Trophoblast cell (in vitro differentiated cells and primary cell): ENCODE data around the gene TFCP2L1.
A peak's percentile ranks its signal among the peaks of the same experiment; 100 is the strongest.

ENCODE experiments used
- DNase-seq, 2 donors: peaks; one replicate each; pipeline ENCODE4 v3.0.0-alpha.2; 2016
- H2AFZ ChIP-seq: 2 replicates; pipeline ENCODE4 v1.6.1; 2013; ENCODE audit warnings: low read length, moderate library complexity, mild to moderate bottlenecking; ENCODE audit not compliant: insufficient read depth, poor library complexity
- H2AK5ac ChIP-seq: 2 replicates; pipeline ENCODE4 v1.6.1; 2013; ENCODE audit warnings: mild to moderate bottlenecking, low read length
- H2BK120ac ChIP-seq: 2 replicates; pipeline ENCODE4 v1.6.1; 2013; ENCODE audit warnings: low read length, mild to moderate bottlenecking, moderate library complexity; ENCODE audit not compliant: insufficient read depth, poor library complexity
- H2BK12ac ChIP-seq: 2 replicates; pipeline ENCODE4 v1.6.1; 2013; ENCODE audit warnings: mild to moderate bottlenecking, low read length, moderate library complexity
- H2BK5ac ChIP-seq: 2 replicates; pipeline ENCODE4 v1.6.1; 2013; ENCODE audit warnings: low read length, low read depth, moderate library complexity, mild to moderate bottlenecking; ENCODE audit not compliant: poor library complexity
- H3K14ac ChIP-seq: 2 replicates; pipeline ENCODE4 v1.6.1; 2013; ENCODE audit warnings: mild to moderate bottlenecking, low read length
- H3K18ac ChIP-seq: 2 replicates; pipeline ENCODE4 v1.6.1; 2013; ENCODE audit warnings: mild to moderate bottlenecking, low read length
- H3K23ac ChIP-seq: 2 replicates; pipeline ENCODE4 v1.6.1; 2013; ENCODE audit warnings: low read length
- H3K27ac ChIP-seq: 2 replicates; pipeline ENCODE4 v1.5.1; 2013; ENCODE audit warnings: low read depth, mild to moderate bottlenecking, inconsistent platforms, low read length, moderate library complexity
- H3K27me3 ChIP-seq: 2 replicates; pipeline ENCODE4 v1.6.1; 2013; ENCODE audit warnings: inconsistent platforms, mild to moderate bottlenecking, low read length, moderate library complexity; ENCODE audit not compliant: insufficient read depth
- H3K36me3 ChIP-seq, 2 experiments: 1 replicate in 1 of 2; 2 replicates in 1 of 2; pipeline ENCODE4 v1.6.1; 2013; ENCODE audit warnings: low read length in 2 of 2, mild to moderate bottlenecking in 2 of 2, moderate library complexity in 1 of 2; ENCODE audit not compliant: insufficient read depth in 2 of 2, control insufficient read depth in 1 of 2
- H3K4ac ChIP-seq: 2 replicates; pipeline ENCODE4 v1.6.1; 2013; ENCODE audit warnings: low read depth, mild to moderate bottlenecking, low read length, moderate library complexity
- H3K4me1 ChIP-seq, 2 experiments: 1 replicate in 1 of 2; 2 replicates in 1 of 2; pipeline ENCODE4 v1.6.1; 2013; ENCODE audit warnings: low read length in 2 of 2, mild to moderate bottlenecking in 2 of 2, moderate library complexity in 1 of 2; ENCODE audit not compliant: insufficient read depth in 2 of 2, control insufficient read depth in 1 of 2
- H3K4me2 ChIP-seq: 2 replicates; pipeline ENCODE4 v1.6.1; 2013; ENCODE audit warnings: inconsistent platforms, mild to moderate bottlenecking, low read length, moderate library complexity
- H3K4me3 ChIP-seq: 2 replicates; pipeline ENCODE4 v1.5.1; 2013; ENCODE audit warnings: mild to moderate bottlenecking, low read depth, low read length, inconsistent platforms
- H3K79me1 ChIP-seq: one replicate; pipeline ENCODE4 v1.6.1; 2013; ENCODE audit warnings: low read length
- H3K79me2 ChIP-seq: 2 replicates; pipeline ENCODE4 v1.6.1; 2013; ENCODE audit warnings: low read length, mild to moderate bottlenecking; ENCODE audit not compliant: control insufficient read depth, insufficient read depth, poor library complexity
- H3K9ac ChIP-seq: 2 replicates; pipeline ENCODE4 v1.6.1; 2013; ENCODE audit warnings: mild to moderate bottlenecking, low read length
- H3K9me3 ChIP-seq: 2 replicates; pipeline ENCODE4 v1.6.1; 2013; ENCODE audit warnings: low read depth, mild to moderate bottlenecking, control low read depth, inconsistent platforms, low read length; ENCODE audit not compliant: insufficient read depth
- H4K12ac ChIP-seq: 2 replicates; pipeline ENCODE4 v1.6.1; 2013; ENCODE audit warnings: low read depth, mild to moderate bottlenecking, low read length, moderate library complexity
- H4K8ac ChIP-seq: 2 replicates; pipeline ENCODE4 v1.6.1; 2013; ENCODE audit warnings: low read depth, mild to moderate bottlenecking, low read length, moderate library complexity
- H4K91ac ChIP-seq: one replicate; pipeline ENCODE4 v1.6.1; 2013; ENCODE audit warnings: low read depth, mild to moderate bottlenecking, low read length, moderate library complexity
- WGBS: extraction: QIAGEN DNeasy Blood & Tissue Kit; methylation state at CpG from one replicate; pipeline ENCODE4 v1.1.7; 2013; ENCODE audit warnings: missing lambda C conversion rate; ENCODE audit not compliant: insufficient read length, insufficient coverage; ENCODE audit errors: extremely low coverage; 5-methylcytosine and 5-hydroxymethylcytosine counted together

Gene TFCP2L1

DNA sequence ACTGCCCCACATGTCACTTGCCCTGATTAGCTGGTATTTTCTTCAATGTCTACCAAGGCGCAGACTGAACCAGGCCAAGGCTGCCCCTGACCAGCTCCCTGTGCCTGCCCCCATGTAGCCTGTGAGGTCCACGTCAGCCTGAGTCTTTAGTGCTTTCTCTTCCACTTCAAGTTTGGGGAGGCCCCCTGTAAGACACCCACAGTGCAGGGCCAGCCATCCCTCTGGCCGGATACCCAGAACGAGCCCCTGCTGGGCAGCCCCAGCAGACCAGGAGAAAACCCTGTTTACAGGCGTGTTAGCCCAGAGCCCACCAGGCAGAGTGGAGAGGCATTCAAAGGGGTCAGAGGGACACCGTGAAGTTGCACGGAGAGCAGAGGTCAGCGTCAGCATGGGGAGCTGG is 92.4 kb downstream of the TFCP2L1 start:
- no peak overlapping the region for H4K12ac ChIP-seq
- no peak overlapping the region for H4K91ac ChIP-seq
- H3K14ac ChIP-seq: no peak overlapping the region
- H3K18ac ChIP-seq: no peak overlapping the region
- no peak overlapping the region for H2BK120ac ChIP-seq
- no peak overlapping the region for H3K4me2 ChIP-seq
- no peak overlapping the region for H3K23ac ChIP-seq
- no peaks in the 10 kb centered on the region for H3K36me3 ChIP-seq
- H2BK5ac ChIP-seq: no peak overlapping the region
- H3K79me2 ChIP-seq: no peaks in the 10 kb centered on the region
- peaks cover 0 to 1% of the 10 kb centered on the region in 2 experiments for H3K4me1 ChIP-seq
- H3K4me3 ChIP-seq: no peak overlapping the region
- H3K9ac ChIP-seq: no peak overlapping the region
- H2BK12ac ChIP-seq: no peak overlapping the region
- no peak for DNase-seq
- H4K8ac ChIP-seq: no peak overlapping the region
- H3K79me1 ChIP-seq: no peaks in the 10 kb centered on the region
- no peak overlapping the region for H2AFZ ChIP-seq
- H2AK5ac ChIP-seq: no peak overlapping the region
- no peak overlapping the region for H3K27ac ChIP-seq
- no peaks in the 10 kb centered on the region for H3K27me3 ChIP-seq
- H3K9me3 ChIP-seq: peaks cover 3% of the 10 kb centered on the region
- H3K4ac ChIP-seq: no peak overlapping the region
- no CpG with 5 or more reads among the region's 8 CpGs for WGBS

DNA sequence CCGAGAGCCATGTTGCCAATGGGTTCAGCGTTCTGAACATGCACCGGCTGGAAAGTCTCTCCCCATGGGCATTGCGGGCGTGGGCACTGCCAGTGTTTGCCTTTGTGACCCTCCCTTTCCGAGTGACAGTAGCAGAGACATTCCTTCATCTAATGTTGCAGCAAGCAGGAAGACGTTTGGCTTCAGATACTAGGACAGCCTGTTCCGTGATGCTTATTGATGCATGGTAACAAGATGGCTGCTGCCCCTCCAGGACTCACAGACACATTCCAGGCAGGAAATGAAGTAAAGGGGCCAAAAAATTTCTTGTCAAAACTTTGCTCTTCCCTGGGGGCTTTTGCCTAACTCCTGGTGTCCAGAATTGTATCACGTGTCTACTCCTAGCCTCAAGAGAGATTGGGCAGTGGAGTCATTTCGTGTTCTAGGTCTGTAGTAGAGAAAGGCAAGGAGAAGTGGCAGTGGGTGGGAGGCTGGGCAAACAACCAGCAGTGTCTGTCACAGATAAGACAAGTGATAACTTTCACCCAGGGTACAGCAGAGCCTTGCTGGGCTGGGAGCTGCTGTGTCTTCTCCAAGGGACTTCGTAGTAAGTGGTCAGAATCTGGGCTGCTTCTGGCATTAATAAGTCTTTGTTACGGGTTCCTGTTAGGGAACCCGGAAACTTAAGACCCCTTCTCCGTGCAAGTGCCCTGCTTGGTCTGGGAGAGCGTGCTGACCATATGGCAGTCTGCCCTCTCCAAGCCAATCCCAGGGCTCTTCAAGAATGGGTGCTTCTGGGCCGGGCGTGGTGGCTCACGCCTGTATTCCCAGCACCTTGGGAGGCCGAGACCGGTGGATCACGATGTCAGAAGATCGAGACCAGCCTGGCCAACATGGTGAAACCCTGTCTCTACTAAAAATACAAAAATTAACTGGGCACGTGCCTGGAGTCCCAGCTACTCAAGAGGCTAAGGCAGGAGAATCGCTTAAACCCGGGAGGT is 93.5 kb downstream of the TFCP2L1 start:
- no peak overlapping the region for H4K12ac ChIP-seq
- H3K9ac ChIP-seq: no peak overlapping the region
- H3K14ac ChIP-seq: no peak overlapping the region
- H2BK5ac ChIP-seq: no peak overlapping the region
- no peaks in the 10 kb centered on the region for H3K79me2 ChIP-seq
- no peak overlapping the region for H3K4me2 ChIP-seq
- no peak overlapping the region for H3K4me3 ChIP-seq
- H2AFZ ChIP-seq: no peak overlapping the region
- H3K27ac ChIP-seq: no peak overlapping the region
- H2AK5ac ChIP-seq: no peak overlapping the region
- no peak overlapping the region for H2BK120ac ChIP-seq
- H3K4ac ChIP-seq: no peak overlapping the region
- no peak for DNase-seq
- no peak overlapping the region for H4K91ac ChIP-seq
- no peak overlapping the region for H4K8ac ChIP-seq
- H3K23ac ChIP-seq: no peak overlapping the region
- no peaks in the 10 kb centered on the region for H3K36me3 ChIP-seq
- WGBS: no CpG with 5 or more reads among the region's 25 CpGs
- no peaks in the 10 kb centered on the region for H3K4me1 ChIP-seq
- no peaks in the 10 kb centered on the region for H3K27me3 ChIP-seq
- H2BK12ac ChIP-seq: no peak overlapping the region
- H3K79me1 ChIP-seq: no peaks in the 10 kb centered on the region
- H3K9me3 ChIP-seq: peaks cover 3% of the 10 kb centered on the region
- no peak overlapping the region for H3K18ac ChIP-seq

- no peak overlapping the region for H3K14ac ChIP-seq
- no CpG with 5 or more reads among the region's 7 CpGs for WGBS
- H4K8ac ChIP-seq: no peak overlapping the region
- no peak overlapping the region for H4K12ac ChIP-seq
- H2BK120ac ChIP-seq: no peak overlapping the region
- H3K4me2 ChIP-seq: no peak overlapping the region
- no peaks in the 10 kb centered on the region for H3K79me2 ChIP-seq
- no peak for DNase-seq
- H3K4me3 ChIP-seq: no peak overlapping the region
- H2AK5ac ChIP-seq: no peak overlapping the region
- peak overlapping the region; percentile 9 for H3K9ac ChIP-seq
- no peak overlapping the region for H3K23ac ChIP-seq
- no peak overlapping the region for H2BK5ac ChIP-seq
- H3K18ac ChIP-seq: no peak overlapping the region
- H3K27ac ChIP-seq: no peak overlapping the region
- H3K9me3 ChIP-seq: peaks cover 3% of the 10 kb centered on the region
- no peaks in the 10 kb centered on the region for H3K27me3 ChIP-seq
- H3K4ac ChIP-seq: no peak overlapping the region
- H3K4me1 ChIP-seq: no peaks in the 10 kb centered on the region
- no peak overlapping the region for H2AFZ ChIP-seq
- no peaks in the 10 kb centered on the region for H3K79me1 ChIP-seq
- no peak overlapping the region for H2BK12ac ChIP-seq
- no peak overlapping the region for H4K91ac ChIP-seq
- no peaks in the 10 kb centered on the region for H3K36me3 ChIP-seq
Measured at GRCh38 chr2:121189661-121190381, 95.2 kb downstream of the TFCP2L1 start.

GRCh38 chr2:121189011-121189410 is 96.0 kb downstream of the TFCP2L1 start:
- H3K4me1 ChIP-seq: no peaks in the 10 kb centered on the region
- DNase-seq: no peak
- no peak overlapping the region for H2BK5ac ChIP-seq
- no peak overlapping the region for H4K91ac ChIP-seq
- no peak overlapping the region for H2AFZ ChIP-seq
- H3K14ac ChIP-seq: no peak overlapping the region
- H3K9me3 ChIP-seq: peaks cover 3% of the 10 kb centered on the region
- no peak overlapping the region for H3K4me2 ChIP-seq
- no peak overlapping the region for H3K4ac ChIP-seq
- H3K23ac ChIP-seq: no peak overlapping the region
- H4K8ac ChIP-seq: no peak overlapping the region
- no peak overlapping the region for H3K9ac ChIP-seq
- H3K79me2 ChIP-seq: no peaks in the 10 kb centered on the region
- WGBS: no CpG with 5 or more reads among the region's 3 CpGs
- H3K36me3 ChIP-seq: no peaks in the 10 kb centered on the region
- H4K12ac ChIP-seq: no peak overlapping the region
- H3K4me3 ChIP-seq: no peak overlapping the region
- no peaks in the 10 kb centered on the region for H3K79me1 ChIP-seq
- H3K18ac ChIP-seq: no peak overlapping the region
- H3K27me3 ChIP-seq: no peaks in the 10 kb centered on the region
- H2BK12ac ChIP-seq: no peak overlapping the region
- H2AK5ac ChIP-seq: no peak overlapping the region
- no peak overlapping the region for H2BK120ac ChIP-seq
- H3K27ac ChIP-seq: no peak overlapping the region
